GM23338 (cell line): ENCODE data around the gene GMPPB.

Experiments used
- EZH2 ChIP-seq: fragments of 200-600 bp; sonication (generic); IDR thresholded peaks from one replicate; pipeline ENCODE4 v1.8.0; 2017; ENCODE audit warnings: antibody characterized with exemption, mild to moderate bottlenecking, low read depth; ENCODE audit not compliant: unreplicated experiment
- JUNB ChIP-seq: IDR thresholded peaks from one replicate; pipeline ENCODE4 v1.6.1; 2016; ENCODE audit warnings: antibody characterized with exemption; ENCODE audit not compliant: unreplicated experiment
- TF ChIP-seq, protein P1 (sequence below), 2 experiments: fragments of 200-600 bp in 1 of 2; sonication (generic) in 1 of 2; conservative IDR thresholded peaks; 2 replicates each; pipeline versions ENCODE4 v1.5.1 to v1.6.1; 2016 to 2017; ENCODE audit warnings: antibody characterized with exemption in 2 of 2, low read depth in 2 of 2, mild to moderate bottlenecking in 2 of 2, moderate library complexity in 1 of 2

DNA sequence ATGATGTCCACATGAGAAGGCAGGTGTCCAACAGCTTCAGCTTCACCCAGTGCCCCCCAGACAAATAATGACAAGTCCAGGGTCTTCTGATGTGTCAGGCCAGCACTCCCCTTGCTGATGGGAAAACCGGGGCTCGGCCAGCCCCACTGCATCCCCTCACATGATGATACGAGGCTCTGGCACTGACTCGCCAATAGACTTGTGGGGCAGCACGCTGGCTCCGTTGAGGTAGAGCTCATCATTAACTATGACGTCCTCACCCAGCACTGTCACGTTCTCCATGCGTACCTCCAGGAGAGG is 2.2 kb downstream of the GMPPB start:
- TF ChIP-seq, protein P1, sequence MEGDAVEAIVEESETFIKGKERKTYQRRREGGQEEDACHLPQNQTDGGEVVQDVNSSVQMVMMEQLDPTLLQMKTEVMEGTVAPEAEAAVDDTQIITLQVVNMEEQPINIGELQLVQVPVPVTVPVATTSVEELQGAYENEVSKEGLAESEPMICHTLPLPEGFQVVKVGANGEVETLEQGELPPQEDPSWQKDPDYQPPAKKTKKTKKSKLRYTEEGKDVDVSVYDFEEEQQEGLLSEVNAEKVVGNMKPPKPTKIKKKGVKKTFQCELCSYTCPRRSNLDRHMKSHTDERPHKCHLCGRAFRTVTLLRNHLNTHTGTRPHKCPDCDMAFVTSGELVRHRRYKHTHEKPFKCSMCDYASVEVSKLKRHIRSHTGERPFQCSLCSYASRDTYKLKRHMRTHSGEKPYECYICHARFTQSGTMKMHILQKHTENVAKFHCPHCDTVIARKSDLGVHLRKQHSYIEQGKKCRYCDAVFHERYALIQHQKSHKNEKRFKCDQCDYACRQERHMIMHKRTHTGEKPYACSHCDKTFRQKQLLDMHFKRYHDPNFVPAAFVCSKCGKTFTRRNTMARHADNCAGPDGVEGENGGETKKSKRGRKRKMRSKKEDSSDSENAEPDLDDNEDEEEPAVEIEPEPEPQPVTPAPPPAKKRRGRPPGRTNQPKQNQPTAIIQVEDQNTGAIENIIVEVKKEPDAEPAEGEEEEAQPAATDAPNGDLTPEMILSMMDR (conservative IDR thresholded peaks at IDR 0.05; ENCODE audit: low read depth in 2 of 2): no peak
- no peak for TF ChIP-seq EZH2
- TF ChIP-seq JUNB: no peak
